CD4-positive, alpha-beta T cell (primary cell): ENCODE measurements around the gene SLC23A3. TPM values are rescaled to one million over a fixed set of nuclear protein-coding genes. Genes with fewer than 3 reads are reported as not detected.

Source experiments
- ATAC-seq: fragments of 200-7000 bp; cut with Tn5 transposase; one replicate; pipeline ENCODE4 v1.10.0; 2022; ENCODE audit warnings: mild to moderate bottlenecking; ENCODE audit not compliant: poor library complexity
- CTCF ChIA-PET: fragments of 350-600 bp; sonication (Branson Sonifier 250); formaldehyde crosslinking; loops from one replicate; lab custom pipeline; 2021; ENCODE audit warnings: antibody characterized with exemption, inconsistent platforms; lab: Charles Lee
- POLR2A ChIA-PET: fragments of 350-600 bp; sonication (Branson Sonifier 250); formaldehyde crosslinking; loops from one replicate; lab custom pipeline; 2021; ENCODE audit warnings: antibody characterized with exemption, inconsistent platforms; lab: Charles Lee
- DNase-seq, 14 experiments: peaks; one replicate each; pipeline ENCODE4 v3.0.0-alpha.2; 2013 to 2020; ENCODE audit warnings: mixed read lengths in 2 of 14
- H3K27ac ChIP-seq, 2 donors: one replicate each; pipeline versions ENCODE4 v1.5.1 to v1.7.0; 2013; ENCODE audit warnings: low read length in 2 of 2, low read depth in 1 of 2, mild to moderate bottlenecking in 1 of 2
- H3K27me3 ChIP-seq, 2 experiments: 1 replicate in 1 of 2; 2 replicates in 1 of 2; pipeline versions ENCODE4 v1.6.1 to v1.7.0; 2013; ENCODE audit warnings: low read length in 2 of 2, control low read depth in 1 of 2, mild to moderate bottlenecking in 1 of 2, moderate library complexity in 1 of 2; ENCODE audit not compliant: insufficient read depth in 2 of 2, control insufficient read depth in 1 of 2
- H3K36me3 ChIP-seq: one replicate; pipeline ENCODE4 v1.6.1; 2013; ENCODE audit warnings: low read length, control low read depth; ENCODE audit not compliant: insufficient read depth
- H3K4me1 ChIP-seq: one replicate; pipeline ENCODE4 v1.6.1; 2013; ENCODE audit warnings: low read length, control low read depth; ENCODE audit not compliant: insufficient read depth
- H3K4me3 ChIP-seq: one replicate; pipeline ENCODE4 v1.5.1; 2013; ENCODE audit warnings: mild to moderate bottlenecking, low read length, moderate library complexity
- H3K9me3 ChIP-seq, 2 experiments: 1 replicate in 1 of 2; 2 replicates in 1 of 2; pipeline versions ENCODE4 v1.6.1 to v1.7.0; 2013; ENCODE audit warnings: low read length in 2 of 2, mild to moderate bottlenecking in 2 of 2, control low read depth in 1 of 2, moderate library complexity in 1 of 2; ENCODE audit not compliant: control insufficient read depth in 1 of 2, insufficient read depth in 1 of 2
- H3K27ac Mint-ChIP-seq: one replicate; pipeline ENCODE4 v1.8.0; 2020; ENCODE audit warnings: mixed read lengths
- H3K27me3 Mint-ChIP-seq: one replicate; pipeline ENCODE4 v1.8.0; 2021; ENCODE audit warnings: mixed read lengths
- H3K36me3 Mint-ChIP-seq: one replicate; pipeline ENCODE4 v1.8.0; 2021; ENCODE audit warnings: low read depth, mixed read lengths
- H3K4me1 Mint-ChIP-seq: one replicate; pipeline ENCODE4 v1.8.0; 2021; ENCODE audit warnings: low read depth, mixed read lengths
- H3K4me3 Mint-ChIP-seq: one replicate; pipeline ENCODE4 v1.8.0; 2020; ENCODE audit warnings: mild to moderate bottlenecking, mixed read lengths
- H3K9me3 Mint-ChIP-seq: one replicate; pipeline ENCODE4 v1.8.0; 2020; ENCODE audit warnings: mixed read lengths
- intact Hi-C, 2 experiments: fragments of 100-400 bp; cut with DNase I in 1 of 2; cut with micrococcal nuclease in 1 of 2; formaldehyde crosslinking; loops; one replicate each; pipeline versions ENCODE4 v1.15.1 to v1.9.0; 2023 to 2025; cut with DNase I, micrococcal nuclease
- total RNA-seq, 174 experiments: library from RNA in 2 of 174; stranded (reverse) in 2 of 174; gene quantifications; one replicate each; pipeline ENCODE4 v1.2.3 and lab custom pipeline; 2021 to 2026
- TF ChIP-seq, protein P1 (sequence below): fragments of 200-600 bp; IDR thresholded peaks from one replicate; pipeline ENCODE4 v1.8.0; 2022; ENCODE audit warnings: antibody characterized with exemption, mild to moderate bottlenecking

SLC23A3 gene
- total RNA-seq, 2 experiments from 2014 or later = 0.36 to 0.96 TPM

DNA sequence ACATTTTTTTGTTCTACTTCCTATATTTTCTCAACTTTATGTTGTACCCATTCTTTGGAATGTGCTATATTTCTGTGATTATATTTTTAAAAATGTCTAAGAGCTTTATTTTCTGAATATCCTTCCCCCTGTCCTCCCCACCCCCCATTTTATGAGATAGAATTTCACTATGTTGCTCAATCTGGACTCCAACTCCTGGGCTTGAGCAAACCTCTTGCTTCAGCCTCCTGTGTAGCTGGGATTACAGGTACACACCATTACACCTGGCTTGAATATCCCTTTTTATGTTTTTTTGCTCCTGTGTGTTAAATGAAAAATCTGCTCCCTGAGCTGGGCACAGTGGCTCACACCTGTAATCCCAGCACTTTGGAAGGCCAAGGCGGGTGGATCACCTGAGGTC lies 27.6 kb upstream of the SLC23A3 start:
- no peak overlapping the region for H3K4me3 Mint-ChIP-seq

GRCh38 chr2:219186754-219187456 lies 17.1 kb upstream of the SLC23A3 start:
- H3K27me3 Mint-ChIP-seq = no peaks in the 10 kb centered on the region
- ChIA-PET CTCF (interaction anchor here (0.6 kb wide), 1 partner anchor 17 kb away, joined by 3 read pairs; no protein-coding TSS in a partner anchor), POLR2A (no interaction called here)
- DNase-seq (no peak), ATAC-seq (no peak)
- Histone ChIP-seq H3K4me1 (peaks cover 14% of the 10 kb centered on the region), H3K4me3 (no peak overlapping the region), H3K27me3 (no peaks in the 10 kb centered on the region), H3K9me3 (no peaks in the 10 kb centered on the region), H3K36me3 (peaks cover 29% of the 10 kb centered on the region), H3K27ac (no peak overlapping the region)
- H3K27ac Mint-ChIP-seq = no peak overlapping the region
- TF ChIP-seq, protein P1, sequence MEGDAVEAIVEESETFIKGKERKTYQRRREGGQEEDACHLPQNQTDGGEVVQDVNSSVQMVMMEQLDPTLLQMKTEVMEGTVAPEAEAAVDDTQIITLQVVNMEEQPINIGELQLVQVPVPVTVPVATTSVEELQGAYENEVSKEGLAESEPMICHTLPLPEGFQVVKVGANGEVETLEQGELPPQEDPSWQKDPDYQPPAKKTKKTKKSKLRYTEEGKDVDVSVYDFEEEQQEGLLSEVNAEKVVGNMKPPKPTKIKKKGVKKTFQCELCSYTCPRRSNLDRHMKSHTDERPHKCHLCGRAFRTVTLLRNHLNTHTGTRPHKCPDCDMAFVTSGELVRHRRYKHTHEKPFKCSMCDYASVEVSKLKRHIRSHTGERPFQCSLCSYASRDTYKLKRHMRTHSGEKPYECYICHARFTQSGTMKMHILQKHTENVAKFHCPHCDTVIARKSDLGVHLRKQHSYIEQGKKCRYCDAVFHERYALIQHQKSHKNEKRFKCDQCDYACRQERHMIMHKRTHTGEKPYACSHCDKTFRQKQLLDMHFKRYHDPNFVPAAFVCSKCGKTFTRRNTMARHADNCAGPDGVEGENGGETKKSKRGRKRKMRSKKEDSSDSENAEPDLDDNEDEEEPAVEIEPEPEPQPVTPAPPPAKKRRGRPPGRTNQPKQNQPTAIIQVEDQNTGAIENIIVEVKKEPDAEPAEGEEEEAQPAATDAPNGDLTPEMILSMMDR = no peak
- intact Hi-C loops = no loop called here
- peaks cover 43% of the 10 kb centered on the region for H3K36me3 Mint-ChIP-seq
- H3K4me1 Mint-ChIP-seq = peaks cover 21% of the 10 kb centered on the region
- no peaks in the 10 kb centered on the region for H3K9me3 Mint-ChIP-seq
- no peak overlapping the region for H3K4me3 Mint-ChIP-seq

More for the DNA sequence above, 27.6 kb upstream of the SLC23A3 start:
- ATAC-seq (no peak), DNase-seq (no peak)
- no peaks in the 10 kb centered on the region for H3K9me3 Mint-ChIP-seq
- Histone ChIP-seq H3K27ac (no peak overlapping the region), H3K4me1 (peaks cover 6% of the 10 kb centered on the region), H3K4me3 (no peak overlapping the region), H3K27me3 (peaks cover 0 to 2% of the 10 kb centered on the region in 2 experiments), H3K36me3 (no peaks in the 10 kb centered on the region), H3K9me3 (peaks cover 0 to 3% of the 10 kb centered on the region in 2 experiments)
- intact Hi-C loops = no loop called here
- peaks cover 6% of the 10 kb centered on the region for H3K27me3 Mint-ChIP-seq
- no peak overlapping the region for H3K27ac Mint-ChIP-seq
- H3K36me3 Mint-ChIP-seq = no peaks in the 10 kb centered on the region
- POLR2A ChIA-PET = interaction anchor here (0.9 to 3.8 kb wide), 4 partner anchors 9 to 21 kb away, joined by 3 to 17 read pairs (median 5); partner anchors contain the start of genes CNPPD1 and ZFAND2B
- TF ChIP-seq, protein P1 = no peak
- CTCF ChIA-PET = no interaction called here
- H3K4me1 Mint-ChIP-seq = peaks cover 7% of the 10 kb centered on the region

GRCh38 chr2:219184121-219184520 lies 14.3 kb upstream of the SLC23A3 start:
- POLR2A ChIA-PET = interaction anchor here (1.4 kb wide), 1 partner anchor 13 kb away, joined by 6 read pairs; no protein-coding TSS in a partner anchor
- TF ChIP-seq, protein P1 = no peak
- no peak overlapping the region for H3K4me3 Mint-ChIP-seq

More at GRCh38 chr2:219184121-219184520, 14.3 kb upstream of the SLC23A3 start:
- H3K9me3 ChIP-seq = no peaks in the 10 kb centered on the region
- H3K27ac ChIP-seq = no peak overlapping the region
- no peaks in the 10 kb centered on the region for H3K27me3 ChIP-seq
- Mint-ChIP-seq H3K27ac (peak overlapping the region; percentile 69), H3K27me3 (no peaks in the 10 kb centered on the region), H3K36me3 (peaks cover 69% of the 10 kb centered on the region), H3K4me1 (peaks cover 49% of the 10 kb centered on the region), H3K9me3 (no peaks in the 10 kb centered on the region)
- intact Hi-C loops = no loop called here
- no peak overlapping the region for H3K4me3 ChIP-seq
- no peak for ATAC-seq
- no peak for DNase-seq
- peaks cover 42% of the 10 kb centered on the region for H3K4me1 ChIP-seq
- H3K36me3 ChIP-seq = peaks cover 54% of the 10 kb centered on the region
- CTCF ChIA-PET = interaction anchor here (0.9 to 2.7 kb wide), 4 partner anchors 12 to 111 kb away, joined by 3 to 8 read pairs (median 4); no protein-coding TSS in a partner anchor
